Colonic mucosa (tissue), 4 donors: Measurements from ENCODE around the gene SYNDIG1. TPM values are rescaled to one million over a fixed set of nuclear protein-coding genes. Genes with fewer than 3 reads are reported as not detected.

Source experiments
- DNase-seq: peaks from one replicate; pipeline ENCODE4 v3.0.0-alpha.2; 2020
- H3K27ac ChIP-seq: fragments of 200-600 bp; one replicate; pipeline ENCODE4 v1.8.0; 2021
- H3K27me3 ChIP-seq: fragments of 200-600 bp; one replicate; pipeline ENCODE4 v1.8.0; 2021
- H3K36me3 ChIP-seq: fragments of 200-600 bp; one replicate; pipeline ENCODE4 v1.8.0; 2021
- H3K4me1 ChIP-seq: fragments of 200-600 bp; one replicate; pipeline ENCODE4 v1.8.0; 2021; ENCODE audit warnings: mild to moderate bottlenecking
- H3K4me3 ChIP-seq: fragments of 200-600 bp; one replicate; pipeline ENCODE4 v1.8.0; 2021
- H3K9ac ChIP-seq, 2 donors: one replicate each; pipeline ENCODE4 v1.7.0; 2013; ENCODE audit warnings: control low read depth in 2 of 2, low read depth in 2 of 2, low read length in 2 of 2
- H3K9me3 ChIP-seq: fragments of 200-600 bp; one replicate; pipeline ENCODE4 v1.8.0; 2021
- CTCF ChIP-seq: fragments of 200-600 bp; IDR thresholded peaks from one replicate; pipeline ENCODE4 v1.8.0; 2022; ENCODE audit warnings: antibody characterized with exemption, mild to moderate bottlenecking
- intact Hi-C: fragments of 100-400 bp; cut with DNase I; formaldehyde crosslinking; loops from one replicate; pipeline ENCODE4 v1.14.1; 2022
- total RNA-seq, 2 donors: library from RNA; stranded (reverse); fragmentation: NEBNext Ultra II Directional in 1 of 2; extraction: Animal tissue kit (Norgen Biotek cat#: 25700) in 1 of 2; gene quantifications; one replicate each; pipeline ENCODE4 v1.2.1, GENCODE V29; 2021
- donor health status: healthy.
- donor health status: DM: no; HTN: no; CAD: no.
- donor health status: DM: no; HTN: no; CAD: no.

The SYNDIG1 gene
- total RNA-seq, 2 donors from 2014 or later: 0.10 to 0.19 TPM

GRCh38 chr20:24452498-24453127 is 16.8 kb upstream of the SYNDIG1 start:
- no peaks in the 10 kb centered on the region for H3K36me3 ChIP-seq
- no peak for TF ChIP-seq CTCF
- no peaks in the 10 kb centered on the region for H3K4me1 ChIP-seq
- H3K9ac ChIP-seq: no peak overlapping the region
- no peaks in the 10 kb centered on the region for H3K9me3 ChIP-seq
- intact Hi-C loops: no loop called here
- no peak overlapping the region for H3K27ac ChIP-seq
- no peaks in the 10 kb centered on the region for H3K27me3 ChIP-seq
- DNase-seq: no peak
- H3K4me3 ChIP-seq: no peak overlapping the region

- no peak for TF ChIP-seq CTCF
These were observed 15.6 kb upstream of the SYNDIG1 start for GRCh38 chr20:24453869-24454268.

GRCh38 chr20:24455081-24455480 is 14.3 kb upstream of the SYNDIG1 start:
- no peak for DNase-seq
- Histone ChIP-seq H3K4me3 (no peak overlapping the region), H3K4me1 (no peaks in the 10 kb centered on the region), H3K27me3 (no peaks in the 10 kb centered on the region), H3K9me3 (no peaks in the 10 kb centered on the region), H3K9ac (no peak overlapping the region), H3K27ac (no peak overlapping the region), H3K36me3 (no peaks in the 10 kb centered on the region)
- no peak for TF ChIP-seq CTCF
- intact Hi-C loops: no loop called here

More at GRCh38 chr20:24453869-24454268, 15.6 kb upstream of the SYNDIG1 start:
- Histone ChIP-seq H3K36me3 (no peaks in the 10 kb centered on the region), H3K27ac (no peak overlapping the region), H3K9ac (no peak overlapping the region), H3K4me3 (no peak overlapping the region), H3K27me3 (no peaks in the 10 kb centered on the region), H3K9me3 (no peaks in the 10 kb centered on the region), H3K4me1 (no peaks in the 10 kb centered on the region)
- no peak for DNase-seq
- intact Hi-C loops: no loop called here

GRCh38 chr20:24456398-24456781 is 13.0 kb upstream of the SYNDIG1 start:
- no peak overlapping the region for H3K9ac ChIP-seq
- H3K27ac ChIP-seq: no peak overlapping the region
- intact Hi-C loops: no loop called here
- no peaks in the 10 kb centered on the region for H3K9me3 ChIP-seq
- H3K36me3 ChIP-seq: no peaks in the 10 kb centered on the region
- H3K4me1 ChIP-seq: no peaks in the 10 kb centered on the region
- DNase-seq: no peak
- H3K27me3 ChIP-seq: no peaks in the 10 kb centered on the region
- no peak overlapping the region for H3K4me3 ChIP-seq
- no peak for TF ChIP-seq CTCF

GRCh38 chr20:24458436-24458835 is 11.0 kb upstream of the SYNDIG1 start:
- intact Hi-C loops: no loop called here
- no peaks in the 10 kb centered on the region for H3K36me3 ChIP-seq

More at GRCh38 chr20:24458436-24458835, 11.0 kb upstream of the SYNDIG1 start:
- Histone ChIP-seq H3K4me3 (no peak overlapping the region), H3K9me3 (no peaks in the 10 kb centered on the region), H3K27me3 (no peaks in the 10 kb centered on the region), H3K9ac (no peak overlapping the region), H3K4me1 (no peaks in the 10 kb centered on the region), H3K27ac (no peak overlapping the region)
- no peak for DNase-seq
- TF ChIP-seq CTCF: no peak
